Keratinocyte (primary cell): ENCODE results near the gene HIRA. TPM values are rescaled to one million over a fixed set of nuclear protein-coding genes. Genes with fewer than 3 reads are reported as not detected.
"Not testable (repeated sequence)": the region's sequence is repeated elsewhere in the genome, so short reads cannot be mapped to it uniquely, and the experiment has no call there.

Experiments
- DNase-seq: peaks from one replicate; pipeline ENCODE4 v3.0.0-alpha.2; 2011; ENCODE audit warnings: low read depth, missing footprints, low spot score
- FAIRE-seq: peaks from 2 replicates; lab custom pipeline; 2011; peaks lifted over from hg19 to GRCh38; lab: Jason Lieb, UNC
- H2AFZ ChIP-seq: 2 replicates; pipeline ENCODE4 v1.6.0; 2012; ENCODE audit warnings: low read length, control low read depth, inconsistent platforms; ENCODE audit not compliant: control insufficient read depth
- H3K27ac ChIP-seq: 2 replicates; pipeline ENCODE4 v1.5.1; 2011; ENCODE audit warnings: low read length; ENCODE audit not compliant: control insufficient read depth, insufficient read depth
- H3K27me3 ChIP-seq: 3 replicates; pipeline ENCODE4 v1.6.0; 2011; ENCODE audit warnings: low read length; ENCODE audit not compliant: control insufficient read depth, insufficient read depth; ENCODE audit errors: extremely low read depth
- H3K36me3 ChIP-seq, 2 experiments: 2 replicates in 1 of 2; 3 replicates in 1 of 2; pipeline ENCODE4 v1.5.1; 2011; ENCODE audit warnings: low read length in 2 of 2, mild to moderate bottlenecking in 1 of 2; ENCODE audit not compliant: control insufficient read depth in 2 of 2, insufficient read depth in 2 of 2; ENCODE audit errors: extremely low read depth in 1 of 2
- H3K4me1 ChIP-seq: 3 replicates; pipeline ENCODE4 v1.5.1; 2011; ENCODE audit warnings: low read length; ENCODE audit not compliant: control insufficient read depth, insufficient read depth; ENCODE audit errors: extremely low read depth
- H3K4me2 ChIP-seq: 3 replicates; pipeline ENCODE4 v1.6.0; 2011; ENCODE audit warnings: low read depth, low read length; ENCODE audit not compliant: control insufficient read depth, insufficient read depth; ENCODE audit errors: extremely low read depth
- H3K4me3 ChIP-seq, 3 experiments: fragments of 200-600 bp in 1 of 3; sonication (generic) in 1 of 3; 2 replicates in 2 of 3; 3 replicates in 1 of 3; pipeline ENCODE4 v1.5.1; 2011 to 2016; ENCODE audit warnings: low read length in 3 of 3, mild to moderate bottlenecking in 3 of 3, control low read depth in 2 of 3, inconsistent platforms in 1 of 3, low read depth in 1 of 3, mixed read lengths in 1 of 3, mixed run types in 1 of 3, moderate library complexity in 1 of 3; ENCODE audit not compliant: control insufficient read depth in 2 of 3, insufficient read depth in 2 of 3; ENCODE audit errors: extremely low read depth in 1 of 3
- H3K79me2 ChIP-seq: 2 replicates; pipeline ENCODE4 v1.6.0; 2012; ENCODE audit warnings: low read length; ENCODE audit not compliant: control insufficient read depth, insufficient read depth
- H3K9ac ChIP-seq: 3 replicates; pipeline ENCODE4 v1.6.0; 2011; ENCODE audit warnings: low read length; ENCODE audit not compliant: control insufficient read depth, insufficient read depth; ENCODE audit errors: extremely low read depth
- H3K9me1 ChIP-seq: 3 replicates; pipeline ENCODE4 v1.6.0; 2011; ENCODE audit warnings: low read length; ENCODE audit not compliant: control insufficient read depth, insufficient read depth; ENCODE audit errors: extremely low read depth
- H3K9me3 ChIP-seq: 2 replicates; pipeline ENCODE4 v1.5.1; 2012; ENCODE audit warnings: low read depth, low read length; ENCODE audit not compliant: control insufficient read depth
- H4K20me1 ChIP-seq: 3 replicates; pipeline ENCODE4 v1.6.0; 2011; ENCODE audit warnings: low read length; ENCODE audit not compliant: control insufficient read depth, insufficient read depth; ENCODE audit errors: extremely low read depth
- CTCF ChIP-seq, 3 experiments: IDR thresholded peaks in 1 of 3; conservative IDR thresholded peaks in 1 of 3; optimal IDR thresholded peaks in 1 of 3; 2 replicates in 2 of 3; 3 replicates in 1 of 3; pipeline versions ENCODE3 to v1.5.1; 2011; ENCODE audit warnings: low read length in 3 of 3, mild to moderate bottlenecking in 3 of 3, moderate library complexity in 2 of 3, control low read depth in 1 of 3, inconsistent platforms in 1 of 3; ENCODE audit not compliant: insufficient read depth in 2 of 3; ENCODE audit errors: extremely low read depth in 1 of 3
- EZH2 ChIP-seq: IDR thresholded peaks from one replicate; pipeline ENCODE4 v1.6.1; 2012; ENCODE audit warnings: inconsistent platforms, mild to moderate bottlenecking, low read length, moderate library complexity
- dilution Hi-C: fragments of 300-500 bp; cut with MboI; formaldehyde crosslinking; loops from one replicate; pipeline ENCODE4 v1.7.0; 2020; ENCODE audit warnings: low sequenced_read_pairs; ENCODE audit not compliant: extremely low pct_ligation_motif_present
- polyA plus RNA-seq, 5 experiments: library from polyadenylated mRNA; depleted of rRNA in 3 of 5; stranded (reverse) in 3 of 5; stranded (forward) in 1 of 5; unstranded in 1 of 5; fragments of >200 nt; gene quantifications; 1 replicate in 1 of 5; 2 replicates in 3 of 5; 3 replicates in 1 of 5; pipeline versions ENCODE4 v1.2.1 to v1.2.3, GENCODE V29; 2011 to 2012; ENCODE audit warnings: missing spikeins in 2 of 5, low read depth in 1 of 5, low replicate concordance in 1 of 5

The HIRA gene
- polyA plus RNA-seq, 1 donor (not counting 4 experiments of a cell fraction or from before 2014, with no cell fraction given), result 16.7 TPM

DNA sequence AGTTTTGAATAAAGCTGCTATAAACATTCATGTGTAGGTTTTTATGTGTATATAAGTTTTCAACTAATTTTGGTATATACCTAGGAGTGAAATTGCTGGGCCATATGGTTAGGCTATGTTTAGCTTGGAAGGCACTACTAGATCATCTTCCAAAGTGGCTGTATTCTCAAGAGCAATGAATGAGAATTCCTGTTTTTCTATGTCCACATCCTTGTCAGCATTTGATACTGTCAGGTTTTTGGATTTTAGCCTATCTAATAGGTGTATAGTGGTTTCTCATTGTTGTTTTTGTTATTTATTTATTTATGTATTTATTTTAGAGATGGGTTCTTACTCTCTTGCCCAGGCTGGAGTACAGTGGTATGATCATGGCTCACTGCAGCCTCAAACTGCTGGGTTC lies 113.7 kb downstream of the HIRA start:
- Histone ChIP-seq H3K9me3 (peaks cover 4% of the 10 kb centered on the region), H2AFZ (no peak overlapping the region), H3K9ac (no peak overlapping the region), H3K27me3 (no peaks in the 10 kb centered on the region), H3K4me1 (no peaks in the 10 kb centered on the region), H3K4me2 (no peak overlapping the region), H3K27ac (no peak overlapping the region), H3K4me3 (no peak overlapping the region), H3K9me1 (no peaks in the 10 kb centered on the region), H3K79me2 (no peaks in the 10 kb centered on the region), H3K36me3 (no peaks in the 10 kb centered on the region), H4K20me1 (no peaks in the 10 kb centered on the region)
- FAIRE-seq (no peak), DNase-seq (no peak)
- TF ChIP-seq CTCF (optimal IDR thresholded peaks at IDR 0.05 in 1 of 3, IDR thresholded peaks at IDR 0.05 in 1 of 3, conservative IDR thresholded peaks at IDR 0.05 in 1 of 3; ENCODE audit: extremely low read depth in 1 of 3, insufficient read depth in 2 of 3, low read length in 3 of 3) (no peak), EZH2 (no peak)
- dilution Hi-C loops, result no loop called here

DNA sequence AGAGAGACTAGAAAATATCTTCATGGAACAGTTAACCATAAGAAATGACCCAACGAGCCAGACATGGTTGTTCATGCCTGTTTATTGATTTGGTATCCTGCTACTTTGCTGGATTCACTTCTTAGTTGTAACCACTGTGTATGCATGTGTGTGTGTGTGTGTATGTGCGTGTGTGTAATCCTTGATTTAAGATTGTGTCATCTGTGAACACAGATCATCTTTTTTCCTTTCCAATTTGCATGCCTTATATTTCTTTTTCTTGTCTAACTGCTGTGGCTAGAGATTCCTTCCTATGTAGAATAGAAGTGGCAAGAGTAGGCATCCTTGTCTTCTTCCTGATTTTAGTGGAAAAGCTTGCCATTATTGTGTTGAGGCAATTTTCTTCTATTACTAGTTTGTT lies 123.7 kb downstream of the HIRA start:
- H4K20me1 ChIP-seq, result no peaks in the 10 kb centered on the region
- FAIRE-seq, result no peak
- no peaks in the 10 kb centered on the region for H3K4me1 ChIP-seq
- DNase-seq, result no peak
- H2AFZ ChIP-seq, result no peak overlapping the region
- no peak overlapping the region for H3K4me2 ChIP-seq
- TF ChIP-seq CTCF (optimal IDR thresholded peaks at IDR 0.05 in 1 of 3, IDR thresholded peaks at IDR 0.05 in 1 of 3, conservative IDR thresholded peaks at IDR 0.05 in 1 of 3; ENCODE audit: extremely low read depth in 1 of 3, insufficient read depth in 2 of 3, low read length in 3 of 3) (no peak), EZH2 (no peak)
- no peaks in the 10 kb centered on the region for H3K27me3 ChIP-seq
- H3K27ac ChIP-seq, result no peak overlapping the region
- dilution Hi-C loops, result no loop called here
- no peaks in the 10 kb centered on the region for H3K9me3 ChIP-seq
- no peaks in the 10 kb centered on the region for H3K79me2 ChIP-seq
- no peaks in the 10 kb centered on the region for H3K36me3 ChIP-seq
- H3K4me3 ChIP-seq, result no peak overlapping the region
- H3K9me1 ChIP-seq, result no peaks in the 10 kb centered on the region
- H3K9ac ChIP-seq, result no peak overlapping the region

- DNase-seq, H3K4me1 ChIP-seq, dilution Hi-C loops, H3K27ac ChIP-seq, H4K20me1 ChIP-seq, H3K36me3 ChIP-seq, H3K9me1 ChIP-seq, H3K4me2 ChIP-seq, H3K4me3 ChIP-seq, FAIRE-seq, H2AFZ ChIP-seq, H3K79me2 ChIP-seq, H3K9ac ChIP-seq, H3K9me3 ChIP-seq, H3K27me3 ChIP-seq: not testable (repeated sequence)
Observed at GRCh38 chr22:19306535-19306934, 125.0 kb downstream of the HIRA start.
